GM18499 (cell line): Measurements from ENCODE around the gene F7.
"Not testable (repeated sequence)": the region's sequence is repeated elsewhere in the genome, so short reads cannot be mapped to it uniquely, and the experiment has no call there.

Source experiments
- ATAC-seq: cut with Tn5 transposase; IDR thresholded peaks from one replicate; pipeline ENCODE4 v1.9.1; 2021; ENCODE audit warnings: moderate number of reproducible peaks; ENCODE audit not compliant: insufficient read depth, unreplicated experiment

The F7 gene

DNA sequence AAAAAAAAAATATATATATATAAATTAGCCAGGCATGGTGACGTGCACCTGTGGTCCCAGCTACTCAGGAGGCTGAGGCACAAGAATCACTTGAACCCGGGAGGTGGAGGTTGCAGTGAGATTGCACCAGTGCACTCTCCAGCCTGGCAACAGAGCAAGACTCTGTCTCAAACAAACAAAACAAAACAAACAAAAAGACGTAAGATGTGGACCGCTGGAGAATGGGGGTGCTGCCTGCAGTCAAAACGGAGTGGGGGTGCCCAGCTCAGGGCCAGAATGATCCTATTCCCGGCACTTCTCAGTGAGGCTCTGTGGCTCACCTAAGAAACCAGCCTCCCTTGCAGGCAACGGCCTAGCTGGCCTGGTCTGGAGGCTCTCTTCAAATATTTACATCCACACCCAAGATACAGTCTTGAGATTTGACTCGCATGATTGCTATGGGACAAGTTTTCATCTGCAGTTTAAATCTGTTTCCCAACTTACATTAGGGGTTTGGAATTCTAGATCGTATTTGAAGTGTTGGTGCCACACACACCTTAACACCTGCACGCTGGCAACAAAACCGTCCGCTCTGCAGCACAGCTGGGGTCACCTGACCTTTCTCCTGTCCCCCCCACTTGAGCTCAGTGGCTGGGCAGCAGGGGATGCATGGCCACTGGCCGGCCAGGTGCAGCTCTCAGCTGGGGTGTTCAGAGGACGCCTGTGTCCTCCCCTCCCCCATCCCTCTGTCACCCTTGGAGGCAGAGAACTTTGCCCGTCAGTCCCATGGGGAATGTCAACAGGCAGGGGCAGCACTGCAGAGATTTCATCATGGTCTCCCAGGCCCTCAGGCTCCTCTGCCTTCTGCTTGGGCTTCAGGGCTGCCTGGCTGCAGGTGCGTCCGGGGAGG, at the start of gene F7:
F7 (plus strand) TSS at position 760 of the 889 bp plus-strand sequence; CDS start at position 811, 51 bp downstream.
- no peak for ATAC-seq

DNA sequence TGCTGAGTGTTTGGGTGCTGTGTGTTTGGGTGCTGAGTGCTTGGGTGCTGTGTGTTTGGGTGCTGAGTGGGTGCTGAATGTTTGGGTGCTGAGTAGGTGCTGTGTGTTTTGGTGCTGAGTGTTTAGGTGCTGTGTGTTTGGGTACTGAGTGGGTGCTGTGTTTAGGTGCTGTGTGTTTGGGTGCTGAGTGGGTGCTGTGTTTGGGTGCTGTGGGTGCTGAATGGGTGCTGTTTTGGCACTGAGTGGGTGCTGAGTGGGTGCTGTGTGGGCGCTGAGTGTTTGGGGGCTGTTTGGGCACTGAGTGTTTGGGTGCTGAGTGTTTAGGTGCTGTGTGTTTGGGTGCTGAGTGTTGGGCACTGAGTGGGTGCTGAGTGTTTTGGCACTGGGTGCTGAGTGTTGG, 48.5 kb upstream of the F7 start:
- ATAC-seq: no peak

DNA sequence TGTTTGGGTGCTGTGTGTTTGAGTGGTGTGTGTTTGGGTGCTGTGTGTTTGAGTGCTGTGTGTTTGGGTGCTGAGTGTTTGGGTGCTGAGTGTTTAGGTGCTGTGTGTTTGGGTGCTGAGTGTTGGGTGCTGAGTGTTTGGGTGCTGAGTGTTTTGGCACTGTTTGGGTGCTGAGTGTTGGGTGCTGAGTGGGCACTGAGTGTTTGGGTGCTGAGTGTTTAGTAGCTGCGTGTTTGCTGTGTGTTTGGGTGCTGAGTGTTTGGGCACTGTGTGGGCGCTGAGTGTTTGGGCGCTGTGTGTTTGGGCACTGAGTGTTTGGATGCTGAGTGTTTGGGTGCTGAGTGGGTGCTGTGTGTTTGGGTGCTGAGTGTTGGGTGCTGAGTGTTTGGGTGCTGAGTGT, 48.0 kb upstream of the F7 start:
- ATAC-seq: not testable (repeated sequence)

DNA sequence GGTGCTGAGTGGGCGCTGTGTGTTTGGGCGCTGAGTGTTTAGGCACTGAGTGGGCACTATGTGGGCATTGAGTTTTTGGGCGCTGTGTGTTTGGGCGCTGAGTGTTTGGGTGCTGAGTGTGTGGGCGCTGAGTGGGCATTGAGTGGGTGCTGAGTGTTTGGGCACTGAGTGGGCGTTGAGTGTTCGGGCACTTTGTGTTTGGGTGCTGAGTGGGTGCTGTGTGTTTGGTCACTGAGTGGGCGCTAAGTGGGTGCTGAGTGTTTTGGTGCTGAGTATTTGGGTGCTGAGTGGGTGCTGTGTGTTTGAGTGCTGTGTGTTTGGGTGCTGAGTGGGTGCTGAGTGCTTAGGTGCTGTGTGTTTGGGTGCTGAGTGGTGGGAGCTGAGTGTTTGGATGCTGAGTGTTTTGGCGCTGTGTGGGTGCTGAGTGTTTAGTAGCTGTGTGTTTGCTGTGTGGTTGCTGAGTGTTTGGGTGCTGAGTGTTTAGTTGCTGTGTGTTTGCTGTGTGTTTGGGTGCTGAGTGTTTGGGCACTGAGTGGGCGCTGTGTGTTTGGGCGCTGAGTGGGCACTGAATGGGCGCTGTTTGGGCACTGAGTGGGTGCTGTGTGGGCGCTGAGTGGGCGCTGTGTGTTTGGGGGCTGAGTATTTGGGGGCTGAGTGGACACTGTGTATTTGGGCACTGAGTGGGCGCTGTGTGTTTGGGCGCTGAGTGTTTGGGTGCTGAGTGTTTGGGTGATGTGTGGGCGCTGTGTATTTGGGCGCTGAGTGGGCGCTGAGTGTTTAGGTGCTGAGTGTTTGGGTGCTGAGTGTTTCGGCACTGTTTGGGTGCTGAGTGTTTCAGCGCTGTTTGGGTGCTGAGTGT, 47.2 kb upstream of the F7 start:
- no peak for ATAC-seq

DNA sequence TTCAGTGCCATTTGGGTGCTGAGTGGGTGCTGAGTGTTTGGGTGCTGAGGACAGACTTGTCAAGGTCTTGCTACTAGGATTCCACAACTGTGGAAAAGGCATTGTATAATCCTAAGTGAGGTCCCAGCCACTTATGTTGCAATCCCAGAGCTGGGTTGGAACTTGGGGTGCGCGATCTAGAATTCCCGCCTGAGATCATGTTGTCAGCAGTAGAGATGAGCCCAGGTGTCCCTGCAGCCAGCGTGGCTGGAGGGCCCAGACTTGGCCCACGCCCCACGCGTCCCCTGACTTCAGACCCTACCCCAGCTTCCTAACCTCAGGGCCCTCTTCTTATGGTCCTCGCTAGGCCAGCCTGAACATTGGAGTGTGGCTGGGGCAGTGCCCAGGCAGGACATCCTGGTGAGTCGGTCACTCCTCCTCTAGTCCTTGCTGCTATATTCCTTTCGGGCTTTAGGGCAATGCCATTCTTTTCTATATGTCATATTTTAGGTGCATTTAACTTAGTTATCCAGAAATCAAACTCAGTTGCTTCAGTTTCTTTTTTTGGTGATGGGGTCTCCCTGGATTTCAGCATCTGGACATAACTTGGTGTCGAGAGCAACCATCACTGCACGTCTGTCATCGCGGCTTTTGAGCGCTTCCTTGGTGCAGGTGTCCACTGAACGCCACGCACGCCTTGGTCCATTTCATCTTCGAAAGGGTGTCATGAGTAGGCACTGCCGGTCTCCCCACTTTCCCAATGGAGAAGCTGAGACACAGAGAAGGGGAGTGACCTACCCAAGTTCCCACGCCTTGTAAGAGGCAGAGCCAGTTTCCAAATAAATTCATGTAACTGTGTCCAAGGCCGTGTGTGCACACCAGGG, 46.4 kb upstream of the F7 start:
- ATAC-seq: no peak

DNA sequence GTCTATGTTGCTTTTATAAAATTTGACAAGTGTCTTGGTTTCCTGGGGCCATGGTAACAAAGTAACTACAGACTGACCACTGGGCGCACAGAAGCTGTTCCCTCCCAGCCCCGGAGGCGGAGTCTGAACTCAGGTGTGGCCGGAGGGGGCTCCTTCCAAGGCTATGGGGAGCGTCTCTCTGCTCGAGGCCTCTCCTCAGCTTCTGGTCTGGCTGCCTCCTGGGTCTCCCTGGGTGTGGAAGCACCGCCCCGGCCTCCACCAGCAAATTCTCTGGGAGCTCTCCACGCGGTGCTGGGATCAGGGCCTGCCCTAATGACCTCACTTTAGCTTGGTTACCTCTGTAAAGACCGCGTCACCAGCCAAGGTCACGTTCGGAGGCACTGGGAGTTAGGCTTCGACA, 45.7 kb upstream of the F7 start:
- no peak for ATAC-seq

DNA sequence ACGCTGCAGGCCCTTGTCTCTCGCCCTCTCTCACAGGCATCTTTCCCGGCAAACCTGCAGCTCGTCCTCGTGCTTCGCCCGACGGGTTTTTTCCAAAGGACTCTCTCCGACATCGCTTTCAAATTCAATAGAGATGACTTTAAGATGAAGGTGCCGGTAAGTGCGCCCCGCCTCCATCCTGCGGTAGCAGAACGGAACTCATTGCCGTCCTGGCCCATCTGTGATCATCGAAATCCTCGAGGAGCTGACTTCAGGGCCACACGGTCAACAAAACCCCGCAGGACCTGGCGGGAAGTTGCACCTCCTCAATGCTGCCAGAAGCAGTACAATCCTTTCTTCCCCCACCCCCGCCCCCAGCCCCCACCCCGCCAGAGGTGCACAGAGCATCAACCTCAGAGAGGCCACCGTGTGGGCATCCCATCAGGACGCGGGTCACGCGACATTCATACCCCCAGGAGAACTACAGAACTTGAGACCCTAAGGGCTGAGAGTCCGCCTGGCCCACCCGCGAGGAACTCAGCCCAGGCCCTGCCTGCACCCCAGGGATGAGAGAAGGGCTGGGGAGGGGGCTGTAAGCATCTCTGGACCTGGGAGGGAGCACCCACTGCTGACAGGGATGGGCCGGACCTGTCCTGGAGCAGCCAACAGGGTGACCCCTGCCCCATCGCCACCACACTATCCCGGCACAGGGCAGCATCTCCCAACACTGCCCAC, 44.9 kb upstream of the F7 start:
- ATAC-seq: no peak

DNA sequence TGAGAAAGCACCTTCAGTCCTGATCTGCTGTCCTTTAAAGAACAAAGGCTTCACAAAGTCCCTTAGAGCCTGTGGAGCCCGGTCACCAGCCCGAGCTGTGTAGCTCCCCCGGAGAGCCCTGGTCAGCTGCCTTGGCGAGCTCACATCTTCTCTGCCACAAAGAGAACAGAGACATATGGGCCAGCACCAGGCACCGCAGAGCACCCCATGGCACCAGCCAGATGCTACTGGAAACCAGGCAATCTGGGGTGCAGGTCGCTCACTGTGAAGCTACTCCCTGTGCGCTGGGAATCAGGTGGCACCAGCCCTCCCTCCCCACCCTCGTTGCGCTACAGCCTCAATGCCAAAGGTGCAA, 44.3 kb upstream of the F7 start:
- no peak for ATAC-seq

DNA sequence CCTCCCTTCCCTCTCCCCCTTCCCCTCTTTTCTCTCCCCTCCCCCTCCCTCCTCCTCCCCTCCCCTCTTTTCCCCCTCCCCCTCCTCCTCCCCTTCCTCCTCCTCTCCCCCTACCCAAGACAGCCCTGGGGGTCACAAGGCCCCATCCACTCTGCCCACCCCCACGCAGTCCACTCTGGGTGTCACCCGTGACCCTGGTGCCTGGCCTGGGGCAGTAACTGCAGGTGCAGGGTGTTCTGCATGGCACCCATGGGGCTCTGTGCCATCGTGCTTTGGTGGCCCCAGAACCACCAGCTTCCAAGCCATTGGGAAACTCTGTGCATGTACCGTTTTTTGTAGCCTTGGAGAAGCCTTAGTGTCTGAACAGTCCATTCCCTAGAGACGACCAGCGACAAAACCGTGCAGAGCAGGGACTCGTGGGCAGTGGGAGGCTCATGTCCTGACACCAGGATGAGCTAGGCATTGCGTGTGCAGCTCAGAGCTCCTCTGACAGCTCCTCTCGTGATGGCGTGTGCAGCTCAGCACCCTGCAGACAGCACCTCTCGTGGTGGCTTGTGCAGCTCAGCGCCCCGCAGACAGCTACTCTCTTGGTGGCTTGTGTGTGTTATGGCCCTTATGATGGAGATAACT, 43.7 kb upstream of the F7 start:
- no peak for ATAC-seq

DNA sequence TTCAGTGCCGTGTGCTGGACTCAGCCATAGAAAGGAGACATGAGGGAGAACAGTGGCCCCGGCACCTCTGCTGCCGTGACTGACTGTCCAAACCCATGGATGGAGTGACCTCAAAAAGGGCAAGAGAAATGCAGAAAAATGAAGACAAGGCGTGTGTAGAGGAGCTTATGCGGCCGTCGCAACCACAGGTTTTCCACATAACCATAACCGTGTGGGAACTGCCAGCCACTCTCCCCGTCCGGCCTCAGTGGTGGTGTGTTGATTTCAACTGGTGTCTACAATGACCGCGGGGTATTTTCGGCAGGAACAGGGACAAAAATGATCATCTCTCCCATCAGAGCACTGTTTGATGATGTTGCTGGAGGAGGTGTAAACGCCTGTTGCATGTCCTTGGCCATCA, 42.9 kb upstream of the F7 start:
- no peak for ATAC-seq

DNA sequence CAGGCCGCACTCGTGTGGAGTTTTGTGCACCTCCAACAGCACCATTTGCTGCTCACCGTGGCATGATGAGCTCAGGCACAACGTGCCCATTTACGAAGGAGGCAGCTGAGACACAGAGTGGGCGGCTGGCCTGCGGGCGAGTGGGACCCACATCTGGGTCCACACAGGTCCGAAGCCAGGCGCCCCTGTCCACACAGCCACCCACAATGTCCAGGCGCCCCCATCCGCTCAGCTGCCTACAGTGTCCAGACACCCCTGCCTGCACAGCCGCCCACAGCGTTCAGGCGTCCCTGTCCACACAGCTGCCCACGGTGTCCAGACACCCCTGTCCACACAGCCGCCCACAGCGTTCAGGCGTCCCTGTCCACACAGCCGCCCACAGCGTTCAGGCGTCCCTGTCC, 42.5 kb upstream of the F7 start:
- ATAC-seq: no peak

DNA sequence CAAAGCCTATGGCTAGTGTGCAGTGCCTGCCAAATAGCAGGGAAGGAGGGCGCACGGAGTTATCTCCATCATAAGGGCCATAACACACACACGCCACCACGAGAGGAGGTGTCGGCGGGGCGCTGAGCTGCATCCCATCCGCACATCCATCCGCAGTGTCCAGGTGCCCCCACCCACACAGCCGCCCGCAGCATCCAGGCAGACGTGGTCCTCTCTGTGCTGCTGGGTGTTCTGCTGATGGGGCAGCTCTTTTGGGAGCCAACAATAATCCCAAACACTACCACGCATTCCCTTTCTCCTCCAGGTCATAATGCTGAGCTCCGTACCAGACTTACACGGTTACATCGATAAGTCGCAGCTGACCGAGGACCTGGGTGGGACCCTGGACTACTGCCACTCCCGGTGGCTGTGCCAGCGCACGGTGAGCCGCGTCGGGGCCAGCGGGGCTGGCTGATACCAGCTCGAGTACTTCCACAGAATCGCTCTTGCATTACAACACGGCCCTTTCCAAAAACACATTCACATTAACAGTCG, 41.5 kb upstream of the F7 start:
- no peak for ATAC-seq

DNA sequence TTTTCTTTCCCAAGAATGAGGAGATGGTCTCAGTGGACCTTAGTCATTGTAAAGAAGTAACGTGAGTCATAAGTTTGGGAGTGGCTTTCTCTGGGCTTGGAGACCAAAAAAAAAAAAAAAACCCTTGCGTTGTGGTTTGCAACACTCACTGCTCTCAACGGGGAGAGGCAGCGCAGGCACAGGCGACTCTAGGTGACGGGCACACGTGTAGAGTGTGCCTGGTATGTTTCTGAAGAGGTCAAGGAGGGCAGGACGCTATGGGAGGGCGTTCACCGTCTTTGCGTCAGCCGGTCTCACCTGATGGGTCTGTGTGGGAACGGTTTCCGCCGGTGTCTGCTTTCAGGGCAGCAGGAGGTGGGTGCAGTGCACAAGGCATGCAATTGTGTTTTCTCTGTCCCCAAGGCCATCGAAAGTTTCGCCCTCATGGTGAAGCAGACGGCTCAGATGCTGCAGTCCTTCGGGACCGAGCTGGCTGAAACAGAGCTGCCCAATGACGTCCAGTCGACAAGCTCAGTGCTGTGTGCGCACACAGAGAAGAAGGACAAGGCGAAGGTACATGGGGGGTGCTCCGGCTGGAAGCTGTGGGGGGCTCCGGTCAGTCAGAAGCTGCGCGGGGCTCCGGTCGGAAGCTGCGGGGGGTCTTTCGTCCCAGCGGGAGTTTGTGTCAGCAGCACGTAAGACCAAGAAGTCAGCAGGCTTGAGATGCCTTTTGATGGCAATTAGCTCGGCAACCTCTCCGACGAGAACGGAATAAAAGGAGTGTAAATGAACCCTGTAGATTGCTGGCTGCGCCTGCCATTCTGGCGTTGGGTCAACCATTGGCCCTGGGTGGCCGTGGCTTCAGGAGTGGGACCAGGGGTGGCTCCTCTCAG, 40.8 kb upstream of the F7 start:
- no peak for ATAC-seq

DNA sequence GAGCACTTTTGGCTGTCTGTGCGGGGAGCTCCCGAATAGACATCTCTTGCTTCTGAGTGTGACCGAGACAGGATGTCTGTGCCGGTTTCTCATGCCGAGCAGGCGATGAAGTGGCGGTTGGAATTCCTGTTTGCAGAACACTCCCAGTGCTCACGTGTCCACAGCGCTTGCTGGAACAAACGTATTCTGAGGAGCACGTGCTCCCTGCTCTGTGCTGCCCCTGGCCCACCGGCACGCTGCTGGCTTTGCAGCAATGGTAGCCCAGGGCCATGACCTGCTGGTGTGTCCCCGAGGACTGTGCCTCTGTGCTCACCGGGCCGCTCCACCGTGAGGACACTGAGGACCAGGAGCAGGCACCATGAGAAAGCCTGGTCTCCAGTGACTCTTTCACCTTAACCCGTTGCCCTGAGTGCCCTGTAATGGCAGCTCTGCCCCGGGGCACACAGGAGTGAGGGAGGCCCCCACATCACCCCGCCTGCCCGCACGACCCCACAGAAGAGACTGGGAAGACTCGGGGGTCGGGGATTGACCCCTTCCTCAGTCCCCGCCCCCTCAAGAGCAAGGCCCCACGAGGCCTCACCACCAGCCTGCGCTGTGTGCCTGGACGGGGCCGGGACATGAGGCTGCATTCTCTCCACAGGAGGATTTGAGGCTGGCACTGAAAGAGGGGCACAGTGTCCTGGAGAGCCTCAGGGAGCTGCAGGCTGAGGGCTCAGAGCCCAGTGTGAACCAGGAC, 40.0 kb upstream of the F7 start:
- ATAC-seq: no peak

DNA sequence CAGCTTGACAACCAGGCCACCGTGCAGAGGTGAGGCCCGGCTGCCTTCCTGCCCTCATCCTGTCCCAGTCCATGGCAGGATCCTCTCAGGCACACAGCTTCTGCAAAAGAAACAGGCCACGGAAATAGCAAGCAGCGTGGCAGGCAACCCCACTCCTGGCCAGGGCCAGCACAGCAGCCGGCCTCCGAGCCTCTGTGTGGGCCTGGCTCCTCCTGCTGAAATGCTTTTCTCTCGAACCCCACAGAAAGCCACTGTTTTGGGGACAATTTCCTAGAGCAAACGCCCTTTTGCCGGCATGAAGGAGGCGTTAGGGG, 39.5 kb upstream of the F7 start:
- no peak for ATAC-seq

DNA sequence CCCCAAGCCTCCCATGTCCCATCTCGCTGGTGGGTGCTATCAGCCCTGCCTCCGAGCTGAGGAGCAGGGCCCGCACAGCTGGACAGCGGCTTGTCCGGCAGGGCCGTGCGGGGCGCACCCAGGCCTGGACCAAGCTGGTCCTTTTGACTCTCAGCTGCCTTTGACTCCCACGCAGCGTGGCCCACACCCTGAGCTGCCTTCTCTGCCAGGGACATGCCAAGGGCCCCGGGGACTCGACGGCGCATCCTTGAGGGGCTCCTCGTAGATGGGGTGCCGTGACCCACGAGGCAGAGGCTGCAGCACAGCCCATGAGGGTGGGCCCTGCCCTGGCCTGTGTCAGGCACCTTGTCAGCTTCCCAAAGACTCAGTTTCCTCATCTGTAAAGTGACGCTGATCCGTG, 38.8 kb upstream of the F7 start:
- ATAC-seq: no peak

DNA sequence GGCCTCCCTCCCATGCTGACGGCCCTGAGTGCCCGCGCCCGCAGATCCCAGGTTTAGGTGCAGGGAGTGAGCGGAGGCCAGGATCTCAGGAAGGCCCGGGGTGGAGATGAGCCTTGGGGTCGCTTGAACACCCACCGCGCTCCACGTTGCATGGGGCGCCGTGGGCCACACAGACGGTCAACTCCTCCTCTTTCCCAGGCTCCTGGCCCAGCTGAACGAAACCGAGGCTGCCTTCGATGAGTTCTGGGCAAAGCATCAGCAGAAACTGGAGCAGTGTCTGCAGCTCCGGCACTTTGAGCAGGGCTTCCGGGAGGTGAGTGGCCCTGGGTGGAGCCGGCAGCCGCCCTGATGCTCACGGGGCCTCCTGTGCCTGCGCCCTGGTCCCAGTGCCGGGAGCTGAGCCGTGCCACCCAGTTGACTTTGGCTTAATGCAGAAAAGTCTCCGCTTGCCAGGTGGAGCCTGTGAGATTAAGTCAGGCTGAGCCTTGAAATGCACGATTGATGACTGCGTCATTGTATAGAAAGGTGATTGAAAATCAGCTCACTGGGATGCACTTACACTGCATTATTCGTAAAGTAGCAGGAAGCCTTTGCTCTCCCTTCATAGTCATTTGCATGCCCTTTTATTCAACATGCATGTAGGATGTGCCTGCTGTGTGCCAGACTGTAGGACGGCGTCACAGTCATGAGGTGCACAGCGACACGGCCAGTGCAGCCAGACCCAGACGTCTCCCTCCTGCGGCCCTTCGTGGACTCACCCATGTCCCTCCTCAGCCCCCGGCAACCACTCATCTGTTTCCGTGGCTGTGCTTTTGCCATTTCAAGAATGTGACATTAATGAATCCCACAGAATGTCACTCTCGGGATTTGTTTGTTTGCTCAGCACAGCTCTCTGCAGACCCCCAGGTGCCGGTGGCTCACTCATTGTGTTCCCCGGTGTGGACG, 35.5 kb upstream of the F7 start:
- no peak for ATAC-seq
